GM19023 (cell line): Measurements from ENCODE around the gene LUC7L3.
"Not testable (repeated sequence)": the region's sequence is repeated elsewhere in the genome, so short reads cannot be mapped to it uniquely, and the experiment has no call there.

Experiments used
- ATAC-seq: cut with Tn5 transposase; IDR thresholded peaks from one replicate; pipeline ENCODE4 v1.9.1; 2021; ENCODE audit warnings: mild to moderate bottlenecking, moderate library complexity; ENCODE audit not compliant: unreplicated experiment

LUC7L3 gene

GRCh38 chr17:50708050-50709000 is 11.1 kb upstream of the LUC7L3 start:
- no peak for ATAC-seq

- ATAC-seq, result not testable (repeated sequence)
Observed at GRCh38 chr17:50709053-50709452, 10.3 kb upstream of the LUC7L3 start.

- no peak for ATAC-seq
Observed at GRCh38 chr17:50710025-50710424, 9.4 kb upstream of the LUC7L3 start.

GRCh38 chr17:50710650-50711049 is 8.8 kb upstream of the LUC7L3 start:
- no peak for ATAC-seq

- no peak for ATAC-seq
Observed at GRCh38 chr17:50712641-50713040, 6.8 kb upstream of the LUC7L3 start.

GRCh38 chr17:50715471-50715870 is 3.9 kb upstream of the LUC7L3 start:
- no peak for ATAC-seq

GRCh38 chr17:50719924-50720794 is 756 bp downstream of the LUC7L3 start:
- ATAC-seq, result no peak

- no peak for ATAC-seq
Observed at GRCh38 chr17:50721194-50722010, 2.0 kb downstream of the LUC7L3 start.

GRCh38 chr17:50722746-50723145 is 3.3 kb downstream of the LUC7L3 start:
- no peak for ATAC-seq

- ATAC-seq, result not testable (repeated sequence)
Observed at GRCh38 chr17:50724622-50725021, 5.2 kb downstream of the LUC7L3 start.

- no peak for ATAC-seq
Observed at GRCh38 chr17:50725769-50726655, 6.6 kb downstream of the LUC7L3 start.

- no peak for ATAC-seq
Observed at GRCh38 chr17:50728112-50728429, 8.7 kb downstream of the LUC7L3 start.

GRCh38 chr17:50728881-50729765 is 9.7 kb downstream of the LUC7L3 start:
- no peak for ATAC-seq

- ATAC-seq, result no peak
Observed at GRCh38 chr17:50731575-50732460, 12.4 kb downstream of the LUC7L3 start.

- no peak for ATAC-seq
Observed at GRCh38 chr17:50735287-50735686, 15.9 kb downstream of the LUC7L3 start.

GRCh38 chr17:50737118-50737698 is 17.8 kb downstream of the LUC7L3 start:
- ATAC-seq, result no peak

GRCh38 chr17:50739098-50739497 is 19.7 kb downstream of the LUC7L3 start:
- ATAC-seq, result no peak

GRCh38 chr17:50745631-50746030 is 26.2 kb downstream of the LUC7L3 start:
- ATAC-seq, result no peak
